Measurements from ENCODE around the gene NR5A1.

DNA sequence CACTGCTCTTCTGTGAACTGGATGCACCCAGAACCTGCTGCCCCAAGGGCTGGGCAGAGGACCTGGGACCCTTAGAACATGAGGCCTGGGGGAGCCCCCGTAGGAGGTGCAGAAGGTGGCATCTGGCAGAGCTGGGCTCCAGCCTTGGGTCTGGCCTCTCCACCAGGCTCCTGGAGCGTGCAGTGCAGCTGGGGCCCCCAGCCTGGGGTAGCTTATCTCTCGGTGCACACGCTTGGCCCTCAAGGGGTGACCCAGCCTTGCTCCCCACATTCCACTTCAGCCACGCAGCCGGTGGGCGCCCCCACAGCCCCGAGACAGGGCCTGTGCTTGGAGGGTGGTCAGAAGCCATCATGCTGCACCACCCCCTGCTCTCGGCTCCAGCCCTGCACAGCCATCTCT, 5.6 kb upstream of the NR5A1 start:
- no peak for TF ChIP-seq EP300 (IDR thresholded peaks at IDR 0.05)
- TF ChIP-seq, protein P1, sequence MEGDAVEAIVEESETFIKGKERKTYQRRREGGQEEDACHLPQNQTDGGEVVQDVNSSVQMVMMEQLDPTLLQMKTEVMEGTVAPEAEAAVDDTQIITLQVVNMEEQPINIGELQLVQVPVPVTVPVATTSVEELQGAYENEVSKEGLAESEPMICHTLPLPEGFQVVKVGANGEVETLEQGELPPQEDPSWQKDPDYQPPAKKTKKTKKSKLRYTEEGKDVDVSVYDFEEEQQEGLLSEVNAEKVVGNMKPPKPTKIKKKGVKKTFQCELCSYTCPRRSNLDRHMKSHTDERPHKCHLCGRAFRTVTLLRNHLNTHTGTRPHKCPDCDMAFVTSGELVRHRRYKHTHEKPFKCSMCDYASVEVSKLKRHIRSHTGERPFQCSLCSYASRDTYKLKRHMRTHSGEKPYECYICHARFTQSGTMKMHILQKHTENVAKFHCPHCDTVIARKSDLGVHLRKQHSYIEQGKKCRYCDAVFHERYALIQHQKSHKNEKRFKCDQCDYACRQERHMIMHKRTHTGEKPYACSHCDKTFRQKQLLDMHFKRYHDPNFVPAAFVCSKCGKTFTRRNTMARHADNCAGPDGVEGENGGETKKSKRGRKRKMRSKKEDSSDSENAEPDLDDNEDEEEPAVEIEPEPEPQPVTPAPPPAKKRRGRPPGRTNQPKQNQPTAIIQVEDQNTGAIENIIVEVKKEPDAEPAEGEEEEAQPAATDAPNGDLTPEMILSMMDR (IDR thresholded peaks at IDR 0.05): no peak

Data from suprapubic skin (tissue), 3 donors.